ENCODE data around the gene RUNDC1.
"Not testable (repeated sequence)": the region's sequence is repeated elsewhere in the genome, so short reads cannot be mapped to it uniquely, and the experiment has no call there.

RUNDC1 gene

GRCh38 chr17:42980274-42980765 lies at the start of gene RUNDC1:
RUNDC1 (plus strand) TSS chr17:42980565; CDS start chr17:42980577, 12 bp downstream.
- DNase-seq, result peak in 1 of 2 experiments; percentile 33

GRCh38 chr17:42937712-42938596 lies 42.4 kb upstream of the RUNDC1 start:
- DNase-seq, result no peak

GRCh38 chr17:42944211-42944610 lies 36.2 kb upstream of the RUNDC1 start:
- no peak for DNase-seq

GRCh38 chr17:42946812-42947211 lies 33.6 kb upstream of the RUNDC1 start:
- no peak for DNase-seq

GRCh38 chr17:42950044-42950783 lies 30.2 kb upstream of the RUNDC1 start:
- no peak for DNase-seq

- DNase-seq, result no peak
Measured at GRCh38 chr17:42953669-42954068, 26.7 kb upstream of the RUNDC1 start.

- DNase-seq, result peak; percentile 36 to 88
Measured at GRCh38 chr17:42964161-42964932, 16.0 kb upstream of the RUNDC1 start, which contains the start of gene AARSD1. AARSD1 (minus strand) TSS chr17:42964454; CDS start chr17:42964440, 14 bp downstream.

GRCh38 chr17:42967925-42968324 lies 12.4 kb upstream of the RUNDC1 start:
- no peak for DNase-seq

- no peak for DNase-seq
Measured at GRCh38 chr17:42969001-42969581, 11.3 kb upstream of the RUNDC1 start.

GRCh38 chr17:42971589-42971988 lies 8.8 kb upstream of the RUNDC1 start:
- no peak for DNase-seq

- DNase-seq, result not testable (repeated sequence)
Measured at GRCh38 chr17:42973323-42973722, 7.0 kb upstream of the RUNDC1 start.

- no peak for DNase-seq
Measured at GRCh38 chr17:42975265-42975664, 5.1 kb upstream of the RUNDC1 start.

- not testable (repeated sequence) for DNase-seq
Measured at GRCh38 chr17:42975701-42976100, 4.7 kb upstream of the RUNDC1 start.

- no peak for DNase-seq
Measured at GRCh38 chr17:42979511-42980273, 673 bp upstream of the RUNDC1 start, which contains the start of gene PTGES3L. PTGES3L (minus strand) TSS chr17:42980080; CDS start chr17:42980053, 27 bp downstream.

- DNase-seq, result no peak
Measured at GRCh38 chr17:42980766-42981397, 517 bp downstream of the RUNDC1 start.

GRCh38 chr17:42982266-42982665 lies 1.9 kb downstream of the RUNDC1 start:
- no peak for DNase-seq

- no peak for DNase-seq
Measured at GRCh38 chr17:42985225-42985624, 4.9 kb downstream of the RUNDC1 start.

GRCh38 chr17:42989141-42989540 lies 8.8 kb downstream of the RUNDC1 start:
- no peak for DNase-seq

- DNase-seq, result no peak
Measured at GRCh38 chr17:42989726-42990652, 9.6 kb downstream of the RUNDC1 start.

GRCh38 chr17:42991471-42991870 lies 11.1 kb downstream of the RUNDC1 start:
- DNase-seq, result no peak

Data from cerebellar nuclear complex (tissue), 1 donor.